OCI-LY3 (cell line): ENCODE data around the gene MAPKAP1.

Experiments used
- CTCF ChIP-seq: fragments of 200-600, 300-600 bp; sonication (generic); IDR thresholded peaks from 2 replicates; pipeline ENCODE4 v1.5.1; 2014; ENCODE audit warnings: antibody characterized with exemption, low read length, low read depth
- EZH2phosphoT487 ChIP-seq: fragments of 200-600 bp; shearing (Covaris generic); IDR thresholded peaks from 2 replicates; pipeline ENCODE4 v1.6.1; 2018; ENCODE audit warnings: antibody characterized with exemption, mixed run types, low read depth

GRCh38 chr9:125413579-125413978 lies 293.4 kb downstream of the MAPKAP1 start:
- TF ChIP-seq CTCF (no peak), EZH2phosphoT487 (no peak)
